Activated CD8-positive, alpha-beta T cell treated with anti-CD3 and anti-CD28 coated beads for 36 hours (primary cell): ENCODE measurements around the gene GIPC3. TPM values are rescaled to one million over a fixed set of nuclear protein-coding genes. Genes with fewer than 3 reads are reported as not detected.

Experiments used
- ATAC-seq: fragments of 200-7000 bp; cut with Tn5 transposase; one replicate; pipeline ENCODE4 v1.10.0; 2021; ENCODE audit warnings: mild to moderate bottlenecking, moderate library complexity
- CTCF ChIA-PET: fragments of 350-600 bp; sonication (Branson Sonifier 250); formaldehyde crosslinking; loops from one replicate; lab custom pipeline; 2021; ENCODE audit warnings: antibody characterized with exemption; lab: Charles Lee
- POLR2A ChIA-PET: fragments of 350-600 bp; sonication (Branson Sonifier 250); formaldehyde crosslinking; loops from one replicate; lab custom pipeline; 2021; ENCODE audit warnings: antibody characterized with exemption; lab: Charles Lee
- DNase-seq: peaks from one replicate; pipeline ENCODE4 v3.0.0-alpha.2; 2020
- H3K27ac Mint-ChIP-seq: one replicate; pipeline ENCODE4 v1.8.0; 2021; ENCODE audit warnings: mild to moderate bottlenecking, mixed read lengths
- H3K27me3 Mint-ChIP-seq: one replicate; pipeline ENCODE4 v1.8.0; 2021; ENCODE audit warnings: mixed read lengths
- H3K36me3 Mint-ChIP-seq: one replicate; pipeline ENCODE4 v1.8.0; 2021; ENCODE audit warnings: low read depth, mixed read lengths
- H3K4me1 Mint-ChIP-seq: one replicate; pipeline ENCODE4 v1.8.0; 2021; ENCODE audit warnings: low read depth, mixed read lengths
- H3K4me3 Mint-ChIP-seq: one replicate; pipeline ENCODE4 v1.8.0; 2021; ENCODE audit warnings: mild to moderate bottlenecking, moderate library complexity, mixed read lengths
- H3K9me3 Mint-ChIP-seq: one replicate; pipeline ENCODE4 v1.8.0; 2021; ENCODE audit warnings: mixed read lengths
- intact Hi-C: fragments of 100-400 bp; cut with micrococcal nuclease; formaldehyde crosslinking; loops from one replicate; pipeline ENCODE4 v1.10.0; 2022
- total RNA-seq, 2 experiments: library from RNA; stranded (reverse); gene quantifications; one replicate each; pipeline ENCODE4 v1.2.3, GENCODE V29; 2021
- TF ChIP-seq, protein P1 (sequence below): fragments of 200-600 bp; IDR thresholded peaks from one replicate; pipeline ENCODE4 v1.8.0; 2022; ENCODE audit warnings: antibody characterized with exemption, mild to moderate bottlenecking

GIPC3 gene
- total RNA-seq, 2 experiments from 2014 or later = 0.09 to 0.14 TPM

GRCh38 chr19:3611841-3612240 lies 26.6 kb downstream of the GIPC3 start:
- no peaks in the 10 kb centered on the region for H3K27me3 Mint-ChIP-seq
- DNase-seq = no peak
- H3K36me3 Mint-ChIP-seq = peaks cover 9% of the 10 kb centered on the region
- POLR2A ChIA-PET = no interaction called here
- intact Hi-C loops = no loop called here
- ATAC-seq = no peak
- CTCF ChIA-PET = interaction anchor here (1.0 kb wide), 1 partner anchor 67 kb away, joined by 3 read pairs; no protein-coding TSS in a partner anchor
- no peak overlapping the region for H3K27ac Mint-ChIP-seq
- TF ChIP-seq, protein P1, sequence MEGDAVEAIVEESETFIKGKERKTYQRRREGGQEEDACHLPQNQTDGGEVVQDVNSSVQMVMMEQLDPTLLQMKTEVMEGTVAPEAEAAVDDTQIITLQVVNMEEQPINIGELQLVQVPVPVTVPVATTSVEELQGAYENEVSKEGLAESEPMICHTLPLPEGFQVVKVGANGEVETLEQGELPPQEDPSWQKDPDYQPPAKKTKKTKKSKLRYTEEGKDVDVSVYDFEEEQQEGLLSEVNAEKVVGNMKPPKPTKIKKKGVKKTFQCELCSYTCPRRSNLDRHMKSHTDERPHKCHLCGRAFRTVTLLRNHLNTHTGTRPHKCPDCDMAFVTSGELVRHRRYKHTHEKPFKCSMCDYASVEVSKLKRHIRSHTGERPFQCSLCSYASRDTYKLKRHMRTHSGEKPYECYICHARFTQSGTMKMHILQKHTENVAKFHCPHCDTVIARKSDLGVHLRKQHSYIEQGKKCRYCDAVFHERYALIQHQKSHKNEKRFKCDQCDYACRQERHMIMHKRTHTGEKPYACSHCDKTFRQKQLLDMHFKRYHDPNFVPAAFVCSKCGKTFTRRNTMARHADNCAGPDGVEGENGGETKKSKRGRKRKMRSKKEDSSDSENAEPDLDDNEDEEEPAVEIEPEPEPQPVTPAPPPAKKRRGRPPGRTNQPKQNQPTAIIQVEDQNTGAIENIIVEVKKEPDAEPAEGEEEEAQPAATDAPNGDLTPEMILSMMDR = no peak
- H3K9me3 Mint-ChIP-seq = no peaks in the 10 kb centered on the region
- no peak overlapping the region for H3K4me3 Mint-ChIP-seq
- H3K4me1 Mint-ChIP-seq = peaks cover 11% of the 10 kb centered on the region

DNA sequence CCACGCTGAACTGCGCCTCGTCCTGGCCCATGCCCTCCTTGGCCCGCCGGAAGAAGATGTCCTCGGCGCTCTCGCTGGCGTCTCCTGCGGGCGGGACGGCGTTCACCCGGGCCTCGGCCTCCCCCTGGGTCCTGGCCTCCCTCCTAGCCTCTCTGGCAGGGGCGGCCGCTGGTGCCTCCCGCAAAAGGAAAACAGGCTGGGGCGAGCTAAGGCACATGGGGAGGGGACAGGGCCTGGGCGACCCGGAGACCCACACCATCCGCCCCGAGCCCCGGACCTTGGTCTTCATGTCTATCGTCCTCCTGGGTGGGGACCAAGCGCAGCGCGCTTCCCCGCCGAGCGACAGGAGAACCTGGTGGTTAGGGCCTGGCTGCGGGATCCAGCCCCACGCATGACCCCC lies 27.1 kb downstream of the GIPC3 start:
- Mint-ChIP-seq H3K27ac (no peak overlapping the region), H3K4me1 (peaks cover 11% of the 10 kb centered on the region), H3K36me3 (peaks cover 9% of the 10 kb centered on the region), H3K9me3 (no peaks in the 10 kb centered on the region), H3K4me3 (no peak overlapping the region), H3K27me3 (no peaks in the 10 kb centered on the region)
- TF ChIP-seq, protein P1 = no peak
- DNase-seq (no peak), ATAC-seq (no peak)
- CTCF ChIA-PET = interaction anchor here (1.0 kb wide), 1 partner anchor 67 kb away, joined by 3 read pairs; no protein-coding TSS in a partner anchor
- POLR2A ChIA-PET = no interaction called here
- intact Hi-C loops = no loop called here

GRCh38 chr19:3612901-3613741 lies 27.8 kb downstream of the GIPC3 start:
- no peak for ATAC-seq
- no peaks in the 10 kb centered on the region for H3K9me3 Mint-ChIP-seq
- TF ChIP-seq, protein P1 = no peak
- no peak overlapping the region for H3K27ac Mint-ChIP-seq
- H3K36me3 Mint-ChIP-seq = peaks cover 9% of the 10 kb centered on the region
- no peak for DNase-seq
- H3K4me3 Mint-ChIP-seq = no peak overlapping the region
- no peaks in the 10 kb centered on the region for H3K27me3 Mint-ChIP-seq
- POLR2A ChIA-PET = no interaction called here
- H3K4me1 Mint-ChIP-seq = peaks cover 11% of the 10 kb centered on the region
- intact Hi-C loops = no loop called here
- CTCF ChIA-PET = no interaction called here

DNA sequence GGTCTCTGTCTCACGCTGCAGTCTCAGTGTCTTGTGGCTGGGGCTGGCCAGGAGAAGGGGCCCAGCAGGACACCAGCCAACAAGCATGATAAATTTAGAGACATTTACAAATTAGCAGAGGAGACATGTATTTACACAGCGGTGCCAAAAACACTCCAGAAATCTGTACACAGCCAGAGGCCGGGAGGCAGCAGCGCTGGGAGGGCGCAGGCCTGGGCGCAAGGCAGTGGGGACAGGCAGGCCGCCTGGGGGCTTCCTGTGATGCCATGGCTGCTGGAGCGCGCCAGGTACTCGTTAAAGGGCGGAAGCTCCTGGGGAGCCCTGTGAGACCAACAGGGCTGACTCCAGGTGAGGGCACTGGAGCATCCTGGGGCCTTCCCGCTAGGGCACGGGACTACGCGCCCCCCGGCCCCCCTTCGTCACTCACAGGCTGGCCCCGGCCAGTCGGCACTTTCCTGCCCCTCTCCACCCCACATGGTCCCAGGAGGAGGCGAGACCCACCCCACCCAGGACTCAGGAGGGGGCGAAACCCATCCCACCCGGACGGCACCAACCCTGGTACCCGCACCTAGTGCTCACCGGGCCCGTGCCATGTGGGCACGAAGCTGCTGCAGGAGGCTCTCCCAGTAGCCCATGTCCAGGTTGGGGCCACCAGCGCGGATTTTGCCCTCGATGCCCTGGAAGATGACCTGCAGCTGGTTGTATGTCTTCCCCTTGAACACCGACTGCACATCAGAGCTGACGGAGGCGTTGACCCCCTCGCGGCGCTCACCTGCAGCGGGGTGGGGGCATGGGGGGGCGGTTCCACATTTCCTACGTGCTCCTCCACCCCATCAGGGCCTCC lies 28.8 kb downstream of the GIPC3 start:
- POLR2A ChIA-PET = no interaction called here
- Mint-ChIP-seq H3K27me3 (no peaks in the 10 kb centered on the region), H3K4me3 (no peak overlapping the region), H3K9me3 (no peaks in the 10 kb centered on the region), H3K4me1 (peaks cover 9% of the 10 kb centered on the region), H3K36me3 (peaks cover 9% of the 10 kb centered on the region), H3K27ac (no peak overlapping the region)
- ATAC-seq = no peak
- intact Hi-C loops = no loop called here
- TF ChIP-seq, protein P1 = no peak
- DNase-seq = no peak
- CTCF ChIA-PET = no interaction called here
